HUES64 (cell line): Measurements from ENCODE around the gene CEBPZOS.

ENCODE experiments used
- H3K27ac ChIP-seq: 2 replicates; pipeline ENCODE4 v1.7.0; 2013; ENCODE audit warnings: low read depth, low read length, inconsistent platforms
- H3K27me3 ChIP-seq: 2 replicates; pipeline ENCODE4 v1.6.1; 2013; ENCODE audit warnings: mild to moderate bottlenecking, low read length; ENCODE audit not compliant: insufficient read depth
- H3K36me3 ChIP-seq: 2 replicates; pipeline ENCODE4 v1.6.1; 2013; ENCODE audit warnings: mild to moderate bottlenecking, low read length; ENCODE audit not compliant: insufficient read depth
- H3K4me1 ChIP-seq: 2 replicates; pipeline ENCODE4 v1.6.1; 2013; ENCODE audit warnings: mild to moderate bottlenecking, low read length, moderate library complexity; ENCODE audit not compliant: insufficient read depth
- H3K4me3 ChIP-seq: 2 replicates; pipeline ENCODE4 v1.5.1; 2013; ENCODE audit warnings: mild to moderate bottlenecking, low read length, moderate library complexity
- H3K9ac ChIP-seq: 2 replicates; pipeline ENCODE4 v1.6.1; 2013; ENCODE audit warnings: mild to moderate bottlenecking, low read depth, low read length
- H3K9me3 ChIP-seq: 2 replicates; pipeline ENCODE4 v1.6.1; 2013; ENCODE audit warnings: low read depth, low read length; ENCODE audit not compliant: insufficient read depth
- WGBS: fragments of 150-250, 120-280 bp; methylation state at CpG from one replicate; pipeline ENCODE4 v1.1.7; 2013; ENCODE audit warnings: missing lambda C conversion rate; 5-methylcytosine and 5-hydroxymethylcytosine counted together

CEBPZOS gene

GRCh38 chr2:37168217-37168981 lies 27.9 kb upstream of the CEBPZOS start:
- Histone ChIP-seq H3K27me3 (no peaks in the 10 kb centered on the region), H3K27ac (no peak overlapping the region), H3K4me3 (no peak overlapping the region)

GRCh38 chr2:37171624-37171950 lies 24.7 kb upstream of the CEBPZOS start:
- no peaks in the 10 kb centered on the region for H3K36me3 ChIP-seq
- no peaks in the 10 kb centered on the region for H3K27me3 ChIP-seq
- no peak overlapping the region for H3K4me3 ChIP-seq
- H3K9ac ChIP-seq, result no peak overlapping the region
- no peaks in the 10 kb centered on the region for H3K9me3 ChIP-seq
- H3K4me1 ChIP-seq, result no peaks in the 10 kb centered on the region
- H3K27ac ChIP-seq, result no peak overlapping the region

More at GRCh38 chr2:37168217-37168981, 27.9 kb upstream of the CEBPZOS start:
- no peaks in the 10 kb centered on the region for H3K36me3 ChIP-seq
- H3K9me3 ChIP-seq, result peaks cover 17% of the 10 kb centered on the region
- 59% methylated on average over 16 of the region's 17 CpGs for WGBS
- no peaks in the 10 kb centered on the region for H3K4me1 ChIP-seq
- no peak overlapping the region for H3K9ac ChIP-seq

- Histone ChIP-seq H3K4me1 (no peaks in the 10 kb centered on the region), H3K4me3 (no peak overlapping the region), H3K9me3 (no peaks in the 10 kb centered on the region), H3K27me3 (no peaks in the 10 kb centered on the region), H3K27ac (no peak overlapping the region), H3K36me3 (no peaks in the 10 kb centered on the region), H3K9ac (no peak overlapping the region)
- WGBS, result 93% methylated on average over 1 of the region's 1 CpG
Measured at GRCh38 chr2:37173741-37174140, 22.6 kb upstream of the CEBPZOS start.

GRCh38 chr2:37180006-37180639 lies 16.2 kb upstream of the CEBPZOS start:
- no peaks in the 10 kb centered on the region for H3K36me3 ChIP-seq
- no peak overlapping the region for H3K4me3 ChIP-seq
- H3K9ac ChIP-seq, result no peak overlapping the region
- H3K27me3 ChIP-seq, result no peaks in the 10 kb centered on the region
- H3K9me3 ChIP-seq, result no peaks in the 10 kb centered on the region
- H3K4me1 ChIP-seq, result peaks cover 19% of the 10 kb centered on the region
- H3K27ac ChIP-seq, result peak overlapping the region; percentile 32; the same call in 1 of the 2 replicates
- WGBS, result 79% methylated on average over 4 of the region's 4 CpGs

- Histone ChIP-seq H3K4me1 (peaks cover 19% of the 10 kb centered on the region), H3K9ac (no peak overlapping the region), H3K9me3 (no peaks in the 10 kb centered on the region), H3K4me3 (no peak overlapping the region), H3K27ac (peak overlapping the region; percentile 90), H3K27me3 (no peaks in the 10 kb centered on the region), H3K36me3 (no peaks in the 10 kb centered on the region)
- 96% methylated on average over 5 of the region's 5 CpGs for WGBS
Measured at GRCh38 chr2:37180640-37181039, 15.7 kb upstream of the CEBPZOS start.

DNA sequence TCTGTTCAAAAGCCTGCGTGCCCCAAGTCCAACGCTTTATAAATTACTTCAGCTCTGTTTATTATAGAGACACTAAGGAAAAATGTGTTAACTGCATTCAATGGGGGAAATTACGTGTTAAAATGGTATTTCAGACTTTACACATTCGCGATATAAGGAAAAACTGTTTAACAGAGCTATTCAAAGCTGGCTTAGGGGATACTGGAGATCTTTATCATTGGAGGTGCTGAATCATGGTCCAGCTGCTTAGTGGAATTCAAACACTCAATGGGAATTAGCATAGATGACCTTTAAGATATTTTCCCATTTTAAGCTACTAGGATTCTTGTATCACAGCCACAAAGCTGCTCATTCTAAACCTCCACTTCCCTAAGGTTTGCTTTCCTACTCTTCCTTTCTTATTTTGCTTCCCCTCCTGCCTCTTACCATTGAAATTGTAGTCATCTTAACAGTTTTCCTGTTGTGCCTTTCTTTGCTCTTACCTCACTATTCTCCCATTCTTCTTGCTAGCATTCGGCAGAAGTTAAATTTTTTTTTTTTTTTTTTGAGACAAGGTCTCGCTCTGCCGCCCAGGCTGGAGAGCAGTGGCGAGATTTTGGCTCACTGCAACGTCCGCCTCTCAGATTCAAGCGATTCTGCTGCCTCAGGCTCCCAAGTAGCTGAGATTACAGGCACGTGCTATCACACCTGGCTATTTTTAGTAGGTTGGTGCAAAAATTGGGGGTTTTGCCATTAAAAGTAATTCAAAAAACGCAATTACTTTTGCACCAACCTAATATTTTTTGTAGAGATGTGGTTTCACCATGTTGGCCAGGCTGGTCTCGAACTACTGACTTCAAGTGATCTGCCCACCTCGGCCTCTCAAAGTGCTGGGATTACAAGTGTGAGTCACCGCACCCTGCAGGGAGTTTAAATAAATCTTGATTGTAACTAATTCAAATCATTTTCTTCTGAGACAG lies 14.3 kb upstream of the CEBPZOS start:
- Histone ChIP-seq H3K27ac (peak overlapping the region; percentile 90), H3K4me3 (no peak overlapping the region), H3K4me1 (peaks cover 19% of the 10 kb centered on the region), H3K9ac (peak overlapping the region; percentile 51), H3K36me3 (no peaks in the 10 kb centered on the region), H3K27me3 (no peaks in the 10 kb centered on the region), H3K9me3 (no peaks in the 10 kb centered on the region)
- 57% methylated on average over 17 of the region's 17 CpGs for WGBS

DNA sequence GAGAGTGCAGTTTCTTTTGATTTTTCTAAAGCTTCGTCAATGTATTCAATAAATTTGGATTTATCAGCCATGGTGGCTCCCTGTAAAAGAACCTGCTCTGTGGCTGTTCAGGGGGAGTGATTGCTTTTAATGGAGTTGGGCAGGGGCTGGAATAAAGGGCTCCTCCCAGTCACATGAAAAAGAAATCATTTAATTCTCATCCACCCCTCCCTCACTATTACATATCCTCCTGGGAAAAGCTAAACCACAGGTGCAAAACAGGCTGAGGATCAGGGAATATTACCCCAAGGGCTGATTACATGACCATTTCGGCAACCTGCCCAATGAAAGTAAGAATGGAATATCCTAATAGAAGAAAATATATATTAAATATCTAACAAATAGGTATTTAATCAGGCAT lies 7.7 kb upstream of the CEBPZOS start, which contains the start of gene SULT6B1:
Gene SULT6B1, minus strand, starts transcription at position 101 of the 400 bp plus-strand sequence. Its CDS starts 30 bp downstream, at position 71.
- Histone ChIP-seq H3K9me3 (no peaks in the 10 kb centered on the region), H3K9ac (no peak within 1 kb of the TSS), H3K27ac (peak within 1 kb of the TSS; percentile 55)

GRCh38 chr2:37189452-37190153 lies 6.7 kb upstream of the CEBPZOS start:
- 64% methylated on average over 6 of the region's 6 CpGs for WGBS
- no peaks in the 10 kb centered on the region for H3K36me3 ChIP-seq
- H3K9ac ChIP-seq, result no peak overlapping the region
- no peak overlapping the region for H3K4me3 ChIP-seq
- H3K9me3 ChIP-seq, result no peaks in the 10 kb centered on the region
- H3K27me3 ChIP-seq, result no peaks in the 10 kb centered on the region
- H3K27ac ChIP-seq, result peak overlapping the region; percentile 55
- H3K4me1 ChIP-seq, result peaks cover 38% of the 10 kb centered on the region

More for the DNA sequence above, 7.7 kb upstream of the CEBPZOS start, which contains the start of gene SULT6B1:
- no peak within 1 kb of the TSS for H3K4me3 ChIP-seq
- no peaks in the 10 kb centered on the region for H3K36me3 ChIP-seq
- 95% methylated on average over 1 of the region's 2 CpGs for WGBS
- H3K27me3 ChIP-seq, result no peaks in the 10 kb centered on the region
- peaks cover 38% of the 10 kb centered on the region for H3K4me1 ChIP-seq

GRCh38 chr2:37190290-37190689 lies 6.0 kb upstream of the CEBPZOS start:
- H3K36me3 ChIP-seq, result no peaks in the 10 kb centered on the region
- no peaks in the 10 kb centered on the region for H3K9me3 ChIP-seq
- WGBS, result 88% methylated on average over 4 of the region's 4 CpGs
- no peak overlapping the region for H3K4me3 ChIP-seq
- no peaks in the 10 kb centered on the region for H3K27me3 ChIP-seq
- H3K4me1 ChIP-seq, result peaks cover 38% of the 10 kb centered on the region
- H3K9ac ChIP-seq, result no peak overlapping the region
- H3K27ac ChIP-seq, result peak overlapping the region; percentile 55; the same call in 1 of the 2 replicates

DNA sequence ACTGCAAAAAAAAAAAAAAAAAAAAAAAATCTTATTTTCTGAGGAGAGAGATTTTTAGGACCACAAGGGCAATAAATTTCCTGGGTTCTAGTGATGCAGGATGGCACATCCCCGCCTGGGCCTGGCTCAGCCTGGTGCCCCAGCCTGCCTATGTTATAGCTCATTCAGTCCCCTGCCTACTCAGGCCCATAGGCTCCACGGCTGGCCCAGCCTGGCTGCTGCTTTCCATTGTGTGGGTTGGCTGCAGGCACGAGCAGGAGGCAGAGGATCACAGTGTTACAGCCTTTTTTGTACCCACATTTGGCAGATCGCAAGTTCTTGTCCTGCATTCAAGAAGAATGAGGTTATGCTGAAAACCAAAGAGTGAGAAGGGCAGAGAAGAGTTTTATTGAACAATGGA lies 5.0 kb upstream of the CEBPZOS start:
- Histone ChIP-seq H3K27ac (peak overlapping the region; percentile 3; the same call in 1 of the 2 replicates), H3K36me3 (no peaks in the 10 kb centered on the region), H3K4me3 (no peak overlapping the region), H3K27me3 (no peaks in the 10 kb centered on the region), H3K9me3 (no peaks in the 10 kb centered on the region), H3K4me1 (peaks cover 38% of the 10 kb centered on the region), H3K9ac (no peak overlapping the region)
- WGBS, result 80% methylated on average over 4 of the region's 4 CpGs
